VCaP (cell line): Measurements from ENCODE around the gene LYSMD4.

Experiments
- H3K27ac ChIP-seq: fragments of 450-650 bp; 2 replicates; pipeline ENCODE4 v1.5.1; 2017
- TF ChIP-seq, protein P1 (sequence below): fragments of 450-650 bp; conservative IDR thresholded peaks from 2 replicates; pipeline ENCODE4 v1.5.1; 2017; ENCODE audit warnings: mild to moderate bottlenecking, moderate library complexity

LYSMD4 gene

GRCh38 chr15:99735868-99736267, 2.6 kb upstream of the LYSMD4 start:
- TF ChIP-seq, protein P1, sequence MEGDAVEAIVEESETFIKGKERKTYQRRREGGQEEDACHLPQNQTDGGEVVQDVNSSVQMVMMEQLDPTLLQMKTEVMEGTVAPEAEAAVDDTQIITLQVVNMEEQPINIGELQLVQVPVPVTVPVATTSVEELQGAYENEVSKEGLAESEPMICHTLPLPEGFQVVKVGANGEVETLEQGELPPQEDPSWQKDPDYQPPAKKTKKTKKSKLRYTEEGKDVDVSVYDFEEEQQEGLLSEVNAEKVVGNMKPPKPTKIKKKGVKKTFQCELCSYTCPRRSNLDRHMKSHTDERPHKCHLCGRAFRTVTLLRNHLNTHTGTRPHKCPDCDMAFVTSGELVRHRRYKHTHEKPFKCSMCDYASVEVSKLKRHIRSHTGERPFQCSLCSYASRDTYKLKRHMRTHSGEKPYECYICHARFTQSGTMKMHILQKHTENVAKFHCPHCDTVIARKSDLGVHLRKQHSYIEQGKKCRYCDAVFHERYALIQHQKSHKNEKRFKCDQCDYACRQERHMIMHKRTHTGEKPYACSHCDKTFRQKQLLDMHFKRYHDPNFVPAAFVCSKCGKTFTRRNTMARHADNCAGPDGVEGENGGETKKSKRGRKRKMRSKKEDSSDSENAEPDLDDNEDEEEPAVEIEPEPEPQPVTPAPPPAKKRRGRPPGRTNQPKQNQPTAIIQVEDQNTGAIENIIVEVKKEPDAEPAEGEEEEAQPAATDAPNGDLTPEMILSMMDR = no peak
- H3K27ac ChIP-seq = no peak overlapping the region

DNA sequence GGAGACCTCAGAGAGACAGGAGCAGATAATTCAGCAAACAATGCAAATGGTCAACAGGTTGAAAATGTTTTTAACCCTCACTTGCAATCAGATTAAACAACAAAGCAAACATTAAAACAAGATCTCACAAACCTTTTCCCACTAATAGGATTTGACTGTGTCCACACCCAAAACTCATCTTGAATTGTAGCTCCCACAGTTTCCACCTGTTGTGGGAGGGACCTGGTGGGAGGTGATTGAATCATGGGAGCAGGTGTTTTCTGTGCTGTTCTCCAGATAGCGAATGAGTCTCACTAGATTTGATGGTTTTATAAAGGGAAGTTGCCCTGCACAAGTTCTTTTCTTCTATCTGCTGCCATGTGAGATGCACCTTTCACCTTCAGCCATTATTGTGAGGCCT, 1.3 kb upstream of the LYSMD4 start:
- no peak overlapping the region for H3K27ac ChIP-seq
- TF ChIP-seq, protein P1 = no peak

GRCh38 chr15:99734040-99734291, 729 bp upstream of the LYSMD4 start:
- peak overlapping the region; percentile 79 for H3K27ac ChIP-seq

DNA sequence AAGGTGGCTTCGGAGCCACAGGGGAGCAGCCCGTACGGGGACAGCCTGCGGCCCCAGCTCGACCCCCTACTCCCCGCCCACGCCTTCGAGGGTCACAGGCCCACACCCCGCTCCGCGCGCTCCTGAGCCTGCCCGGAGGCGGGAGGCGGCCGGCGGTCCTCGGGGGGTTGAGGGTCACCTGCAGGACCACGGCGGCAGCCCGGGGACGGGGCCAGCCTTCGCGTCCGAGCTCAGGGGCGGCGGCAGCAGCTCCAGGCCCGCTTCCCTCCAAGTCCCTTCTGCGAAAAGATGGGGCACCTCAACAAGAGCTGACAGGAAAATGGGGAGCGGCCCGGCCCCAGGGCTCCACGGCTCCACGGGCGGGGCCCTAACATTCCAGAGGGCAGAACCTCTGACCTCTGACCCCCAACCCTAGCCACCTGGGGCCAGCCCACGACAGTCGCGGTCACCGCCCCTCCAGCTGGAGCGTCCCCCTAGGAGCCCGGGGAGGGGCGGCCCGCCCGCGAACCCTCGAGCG, 428 bp downstream of the LYSMD4 start:
- TF ChIP-seq, protein P1 = no peak
- peak overlapping the region; percentile 79; the same call in 1 of the 2 replicates for H3K27ac ChIP-seq

GRCh38 chr15:99732124-99732750, 1.0 kb downstream of the LYSMD4 start:
- peak overlapping the region; percentile 79; the same call in 1 of the 2 replicates for H3K27ac ChIP-seq
- TF ChIP-seq, protein P1 = no peak

- TF ChIP-seq, protein P1 = no peak
- no peak overlapping the region for H3K27ac ChIP-seq
Observed at GRCh38 chr15:99731336-99732123, 1.7 kb downstream of the LYSMD4 start.

- no peak overlapping the region for H3K27ac ChIP-seq
Observed at GRCh38 chr15:99729920-99730319, 3.3 kb downstream of the LYSMD4 start.

More at GRCh38 chr15:99729920-99730319, 3.3 kb downstream of the LYSMD4 start:
- TF ChIP-seq, protein P1 = peak; percentile 65
